HUES6 (cell line): ENCODE measurements around the gene ACAD10.

Experiments used
- H3K27ac ChIP-seq: 2 replicates; pipeline ENCODE4 v1.7.0; 2013; ENCODE audit warnings: low read depth, mild to moderate bottlenecking, low read length, inconsistent platforms
- H3K27me3 ChIP-seq: 2 replicates; pipeline ENCODE4 v1.6.1; 2013; ENCODE audit warnings: low read length; ENCODE audit not compliant: control insufficient read depth, insufficient read depth
- H3K36me3 ChIP-seq: 2 replicates; pipeline ENCODE4 v1.6.1; 2013; ENCODE audit warnings: low read length; ENCODE audit not compliant: control insufficient read depth, insufficient read depth
- H3K4me1 ChIP-seq: 2 replicates; pipeline ENCODE4 v1.6.1; 2013; ENCODE audit warnings: low read length; ENCODE audit not compliant: control insufficient read depth, insufficient read depth
- H3K4me3 ChIP-seq: 2 replicates; pipeline ENCODE4 v1.5.1; 2013; ENCODE audit warnings: low read depth, low read length
- H3K9ac ChIP-seq: one replicate; pipeline ENCODE4 v1.6.1; 2013; ENCODE audit warnings: mild to moderate bottlenecking, low read length
- H3K9me3 ChIP-seq: 2 replicates; pipeline ENCODE4 v1.6.1; 2013; ENCODE audit warnings: low read depth, low read length; ENCODE audit not compliant: control insufficient read depth, insufficient read depth

Gene ACAD10

GRCh38 chr12:111792856-111793235, 107.0 kb downstream of the ACAD10 start:
- Histone ChIP-seq H3K27me3 (no peaks in the 10 kb centered on the region), H3K36me3 (peaks cover 66% of the 10 kb centered on the region), H3K27ac (no peak overlapping the region), H3K9me3 (no peaks in the 10 kb centered on the region), H3K4me3 (no peak overlapping the region), H3K4me1 (no peaks in the 10 kb centered on the region), H3K9ac (no peak overlapping the region)

GRCh38 chr12:111798182-111798581, 112.3 kb downstream of the ACAD10 start:
- Histone ChIP-seq H3K27ac (no peak overlapping the region), H3K9me3 (no peaks in the 10 kb centered on the region), H3K27me3 (no peaks in the 10 kb centered on the region), H3K36me3 (peaks cover 59% of the 10 kb centered on the region), H3K9ac (no peak overlapping the region), H3K4me3 (no peak overlapping the region), H3K4me1 (no peaks in the 10 kb centered on the region)

GRCh38 chr12:111799758-111800157, 113.9 kb downstream of the ACAD10 start:
- peaks cover 58% of the 10 kb centered on the region for H3K36me3 ChIP-seq
- no peak overlapping the region for H3K4me3 ChIP-seq
- no peak overlapping the region for H3K27ac ChIP-seq

DNA sequence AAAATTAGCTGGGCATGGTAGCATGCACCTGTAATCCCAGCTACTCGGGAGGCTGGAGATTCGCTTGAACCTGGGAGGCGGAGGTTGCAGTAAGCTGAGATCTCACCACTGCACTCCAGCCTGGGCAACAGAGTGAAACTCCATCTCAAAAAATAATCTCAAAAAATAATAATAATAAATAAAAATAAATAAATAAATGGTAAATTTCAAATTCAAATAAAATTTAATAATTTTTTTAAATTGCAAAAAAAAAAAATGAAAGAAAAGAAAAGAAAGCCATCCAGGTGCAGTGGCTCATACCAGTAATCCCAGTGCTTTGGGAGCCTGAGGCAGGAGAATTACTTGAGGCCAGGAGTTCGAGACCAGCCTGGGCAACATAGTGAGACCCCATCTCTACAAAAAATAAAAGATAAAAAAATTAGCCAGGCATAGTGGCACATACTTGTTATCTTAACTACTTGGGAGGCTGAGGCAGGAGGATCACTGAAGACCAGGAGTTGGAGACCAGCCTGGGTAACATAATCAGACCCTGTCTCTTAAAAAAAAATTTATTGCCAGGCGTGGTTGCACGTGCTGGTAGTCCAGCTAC, 117.3 kb downstream of the ACAD10 start:
- H3K36me3 ChIP-seq = peaks cover 53% of the 10 kb centered on the region

More at GRCh38 chr12:111799758-111800157, 113.9 kb downstream of the ACAD10 start:
- Histone ChIP-seq H3K4me1 (no peaks in the 10 kb centered on the region), H3K9ac (no peak overlapping the region), H3K9me3 (no peaks in the 10 kb centered on the region), H3K27me3 (no peaks in the 10 kb centered on the region)

GRCh38 chr12:111803851-111804250, 118.0 kb downstream of the ACAD10 start:
- H3K4me1 ChIP-seq = no peaks in the 10 kb centered on the region
- no peak overlapping the region for H3K4me3 ChIP-seq
- H3K9me3 ChIP-seq = no peaks in the 10 kb centered on the region
- H3K9ac ChIP-seq = no peak overlapping the region
- H3K36me3 ChIP-seq = peaks cover 53% of the 10 kb centered on the region
- no peak overlapping the region for H3K27ac ChIP-seq
- no peaks in the 10 kb centered on the region for H3K27me3 ChIP-seq

More for the DNA sequence above, 117.3 kb downstream of the ACAD10 start:
- Histone ChIP-seq H3K27ac (no peak overlapping the region), H3K9me3 (no peaks in the 10 kb centered on the region), H3K4me1 (no peaks in the 10 kb centered on the region), H3K27me3 (no peaks in the 10 kb centered on the region), H3K9ac (no peak overlapping the region), H3K4me3 (no peak overlapping the region)

GRCh38 chr12:111806304-111806703, 120.5 kb downstream of the ACAD10 start:
- H3K4me1 ChIP-seq = no peaks in the 10 kb centered on the region
- no peaks in the 10 kb centered on the region for H3K27me3 ChIP-seq
- peaks cover 55% of the 10 kb centered on the region for H3K36me3 ChIP-seq
- H3K9me3 ChIP-seq = no peaks in the 10 kb centered on the region
- no peak overlapping the region for H3K9ac ChIP-seq
- H3K4me3 ChIP-seq = no peak overlapping the region
- no peak overlapping the region for H3K27ac ChIP-seq
